Embryonic facial prominence (tissue), 1 donor: ENCODE results near the gene AHNAK2.
"Not testable (repeated sequence)": the region's sequence is repeated elsewhere in the genome, so short reads cannot be mapped to it uniquely, and the experiment has no call there.

Source experiments
- DNase-seq: peaks from one replicate; pipeline ENCODE4 v3.0.0-alpha.2; 2016; ENCODE audit errors: extremely low spot score

The AHNAK2 gene

GRCh38 chr14:104898870-104899510, 79.2 kb downstream of the AHNAK2 start:
- no peak for DNase-seq

- no peak for DNase-seq
These were observed 80.0 kb downstream of the AHNAK2 start for GRCh38 chr14:104898195-104898558.

GRCh38 chr14:104897330-104898194, 80.6 kb downstream of the AHNAK2 start:
- DNase-seq, result no peak

GRCh38 chr14:104895786-104896661, 82.2 kb downstream of the AHNAK2 start:
- DNase-seq, result no peak

- DNase-seq, result no peak
These were observed 82.9 kb downstream of the AHNAK2 start for GRCh38 chr14:104895207-104895785.

GRCh38 chr14:104894331-104895206, 83.6 kb downstream of the AHNAK2 start:
- no peak for DNase-seq

- no peak for DNase-seq
These were observed 84.6 kb downstream of the AHNAK2 start for GRCh38 chr14:104893435-104894207.

GRCh38 chr14:104892531-104893434, 85.4 kb downstream of the AHNAK2 start:
- DNase-seq, result no peak

GRCh38 chr14:104891664-104892530, 86.3 kb downstream of the AHNAK2 start:
- no peak for DNase-seq

GRCh38 chr14:104891121-104891551, 87.0 kb downstream of the AHNAK2 start:
- DNase-seq, result no peak

GRCh38 chr14:104890292-104890691, 87.9 kb downstream of the AHNAK2 start:
- not testable (repeated sequence) for DNase-seq

- no peak for DNase-seq
These were observed 88.8 kb downstream of the AHNAK2 start for GRCh38 chr14:104889375-104889757.

GRCh38 chr14:104888489-104889374, 89.4 kb downstream of the AHNAK2 start:
- DNase-seq, result no peak

- no peak for DNase-seq
These were observed 90.3 kb downstream of the AHNAK2 start for GRCh38 chr14:104887623-104888488.
